ENCODE data around the gene COQ3.

COQ3 gene

GRCh38 chr6:99415446-99415845 is 21.5 kb upstream of the COQ3 start:
- in situ Hi-C loops (cut with MboI; ENCODE audit: low sequenced_read_pairs, unreplicated experiment), result no loop called here
- DNase-seq (ENCODE audit: low spot score), result no peak

GRCh38 chr6:99412065-99412464 is 18.1 kb upstream of the COQ3 start:
- in situ Hi-C loops (cut with MboI; ENCODE audit: low sequenced_read_pairs, unreplicated experiment), result no loop called here
- DNase-seq (ENCODE audit: low spot score), result no peak
- TF ChIP-seq CTCF (IDR thresholded peaks at IDR 0.05; ENCODE audit: borderline replicate concordance, control extremely low read depth, extremely low read depth, insufficient read depth, missing control alignments), result no peak

More at GRCh38 chr6:99415446-99415845, 21.5 kb upstream of the COQ3 start:
- TF ChIP-seq CTCF (IDR thresholded peaks at IDR 0.05; ENCODE audit: borderline replicate concordance, control extremely low read depth, extremely low read depth, insufficient read depth, missing control alignments), result no peak

- DNase-seq (ENCODE audit: low spot score), result no peak
- no peak for TF ChIP-seq CTCF (IDR thresholded peaks at IDR 0.05; ENCODE audit: borderline replicate concordance, control extremely low read depth, extremely low read depth, insufficient read depth, missing control alignments)
- in situ Hi-C loops (cut with MboI; ENCODE audit: low sequenced_read_pairs, unreplicated experiment), result no loop called here
These were observed 15.7 kb upstream of the COQ3 start for GRCh38 chr6:99409672-99410071.

- no peak for TF ChIP-seq CTCF (IDR thresholded peaks at IDR 0.05; ENCODE audit: borderline replicate concordance, control extremely low read depth, extremely low read depth, insufficient read depth, missing control alignments)
These were observed 13.1 kb upstream of the COQ3 start for GRCh38 chr6:99407076-99407475.

GRCh38 chr6:99402448-99402847 is 8.5 kb upstream of the COQ3 start:
- in situ Hi-C loops (cut with MboI; ENCODE audit: low sequenced_read_pairs, unreplicated experiment), result no loop called here
- TF ChIP-seq CTCF (IDR thresholded peaks at IDR 0.05; ENCODE audit: borderline replicate concordance, control extremely low read depth, extremely low read depth, insufficient read depth, missing control alignments), result no peak

More at GRCh38 chr6:99407076-99407475, 13.1 kb upstream of the COQ3 start:
- no peak for DNase-seq (ENCODE audit: low spot score)
- in situ Hi-C loops (cut with MboI; ENCODE audit: low sequenced_read_pairs, unreplicated experiment), result no loop called here

GRCh38 chr6:99397287-99397686 is 3.3 kb upstream of the COQ3 start:
- TF ChIP-seq CTCF (IDR thresholded peaks at IDR 0.05; ENCODE audit: borderline replicate concordance, control extremely low read depth, extremely low read depth, insufficient read depth, missing control alignments), result no peak

More at GRCh38 chr6:99402448-99402847, 8.5 kb upstream of the COQ3 start:
- DNase-seq (ENCODE audit: low spot score), result no peak

GRCh38 chr6:99393366-99393697 is 663 bp downstream of the COQ3 start:
- no peak for DNase-seq (ENCODE audit: low spot score)
- TF ChIP-seq CTCF (IDR thresholded peaks at IDR 0.05; ENCODE audit: borderline replicate concordance, control extremely low read depth, extremely low read depth, insufficient read depth, missing control alignments), result no peak
- in situ Hi-C loops (cut with MboI; ENCODE audit: low sequenced_read_pairs, unreplicated experiment), result no loop called here

More at GRCh38 chr6:99397287-99397686, 3.3 kb upstream of the COQ3 start:
- no peak for DNase-seq (ENCODE audit: low spot score)
- in situ Hi-C loops (cut with MboI; ENCODE audit: low sequenced_read_pairs, unreplicated experiment), result no loop called here
